Brain microvascular endothelial cell (primary cell): ENCODE results near the gene KLF6.
"Not testable (repeated sequence)": the region's sequence is repeated elsewhere in the genome, so short reads cannot be mapped to it uniquely, and the experiment has no call there.

Source experiments
- DNase-seq: peaks from one replicate; pipeline ENCODE4 v3.0.0-alpha.2; 2020
- H3K27ac ChIP-seq: fragments of 250-450 bp; sonication (Bioruptor Pico); 2 replicates; pipeline ENCODE4 v1.5.1; 2020; ENCODE audit warnings: mild to moderate bottlenecking, moderate library complexity
- H3K27me3 ChIP-seq: fragments of 250-450 bp; sonication (Bioruptor Pico); replicated peaks from 2 replicates; pipeline ENCODE4 v1.5.1; 2020; ENCODE audit warnings: mild to moderate bottlenecking
- H3K36me3 ChIP-seq: fragments of 250-450 bp; sonication (Bioruptor Pico); replicated peaks from 2 replicates; pipeline ENCODE4 v1.5.1; 2020; ENCODE audit warnings: mild to moderate bottlenecking
- H3K4me3 ChIP-seq: 2 replicates; pipeline ENCODE4 v1.5.1; 2011; ENCODE audit warnings: low read depth, mild to moderate bottlenecking, control low read depth, low read length, moderate library complexity
- CTCF ChIP-seq: IDR thresholded peaks from 2 replicates; pipeline ENCODE4 v1.5.1; 2011; ENCODE audit warnings: low read depth, mild to moderate bottlenecking, moderate library complexity, low read length, control low read depth, inconsistent platforms; ENCODE audit errors: missing control alignments
- in situ Hi-C: cut with HindIII; loops from 2 replicates; pipeline ENCODE4 v1.10.0; 2017; ENCODE audit warnings: low sequenced_read_pairs, low pct_ligation_motif_present

Gene KLF6

GRCh38 chr10:3740157-3740871 lies 44.7 kb downstream of the KLF6 start:
- in situ Hi-C loops: no loop called here
- Histone ChIP-seq H3K27ac (no peak overlapping the region), H3K36me3 (no peaks in the 10 kb centered on the region), H3K4me3 (no peak overlapping the region), H3K27me3 (no peaks in the 10 kb centered on the region)
- TF ChIP-seq CTCF: no peak
- DNase-seq: peak; percentile 22

- Histone ChIP-seq H3K4me3 (no peak overlapping the region), H3K27me3 (no peaks in the 10 kb centered on the region), H3K36me3 (no peaks in the 10 kb centered on the region), H3K27ac (no peak overlapping the region)
- no peak for TF ChIP-seq CTCF
- no peak for DNase-seq
- in situ Hi-C loops: no loop called here
Measured at GRCh38 chr10:3738855-3739350, 46.1 kb downstream of the KLF6 start.

GRCh38 chr10:3737864-3738263 lies 47.1 kb downstream of the KLF6 start:
- Histone ChIP-seq H3K36me3 (no peaks in the 10 kb centered on the region), H3K27ac (no peak overlapping the region), H3K4me3 (no peak overlapping the region), H3K27me3 (no peaks in the 10 kb centered on the region)
- in situ Hi-C loops: no loop called here
- DNase-seq: no peak
- no peak for TF ChIP-seq CTCF

GRCh38 chr10:3735175-3735574 lies 49.8 kb downstream of the KLF6 start:
- Histone ChIP-seq H3K4me3 (no peak overlapping the region), H3K36me3 (no peaks in the 10 kb centered on the region), H3K27ac (no peak overlapping the region), H3K27me3 (no peaks in the 10 kb centered on the region)
- in situ Hi-C loops: no loop called here
- TF ChIP-seq CTCF: no peak
- DNase-seq: no peak

- no peak for TF ChIP-seq CTCF
- H3K4me3 ChIP-seq: no peak overlapping the region
- no peaks in the 10 kb centered on the region for H3K27me3 ChIP-seq
- in situ Hi-C loops: no loop called here
- DNase-seq: no peak
- H3K27ac ChIP-seq: no peak overlapping the region
- H3K36me3 ChIP-seq: no peaks in the 10 kb centered on the region
Measured at GRCh38 chr10:3734111-3734510, 50.9 kb downstream of the KLF6 start.

- H3K27ac ChIP-seq, H3K27me3 ChIP-seq, DNase-seq, H3K4me3 ChIP-seq, H3K36me3 ChIP-seq, in situ Hi-C loops: not testable (repeated sequence)
Measured at GRCh38 chr10:3732183-3732582, 52.8 kb downstream of the KLF6 start.
